ENCODE data around the gene POU5F1.
"Not testable (repeated sequence)": the region's sequence is repeated elsewhere in the genome, so short reads cannot be mapped to it uniquely, and the experiment has no call there.

DNA sequence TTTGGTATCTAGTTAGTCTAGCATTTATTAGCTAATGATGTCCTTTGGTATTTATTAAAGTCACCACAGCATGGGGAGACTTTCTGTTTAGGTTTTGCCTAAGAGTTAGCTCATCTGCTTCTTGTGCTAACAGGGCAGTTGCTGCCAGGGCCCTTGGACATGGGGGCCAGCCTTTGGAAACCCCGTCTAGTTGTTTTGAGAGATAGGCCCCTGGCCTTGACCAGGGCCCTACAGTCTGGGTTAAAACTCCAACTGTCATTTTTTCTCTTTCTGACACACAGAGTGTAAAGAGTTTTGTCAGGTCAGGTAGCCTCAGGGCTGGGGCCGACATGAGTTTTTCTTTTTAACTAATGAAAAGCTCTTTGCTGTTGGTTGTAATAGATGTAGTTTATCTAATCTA is 12.8 kb upstream of the POU5F1 start:
- TF ChIP-seq, protein P1, sequence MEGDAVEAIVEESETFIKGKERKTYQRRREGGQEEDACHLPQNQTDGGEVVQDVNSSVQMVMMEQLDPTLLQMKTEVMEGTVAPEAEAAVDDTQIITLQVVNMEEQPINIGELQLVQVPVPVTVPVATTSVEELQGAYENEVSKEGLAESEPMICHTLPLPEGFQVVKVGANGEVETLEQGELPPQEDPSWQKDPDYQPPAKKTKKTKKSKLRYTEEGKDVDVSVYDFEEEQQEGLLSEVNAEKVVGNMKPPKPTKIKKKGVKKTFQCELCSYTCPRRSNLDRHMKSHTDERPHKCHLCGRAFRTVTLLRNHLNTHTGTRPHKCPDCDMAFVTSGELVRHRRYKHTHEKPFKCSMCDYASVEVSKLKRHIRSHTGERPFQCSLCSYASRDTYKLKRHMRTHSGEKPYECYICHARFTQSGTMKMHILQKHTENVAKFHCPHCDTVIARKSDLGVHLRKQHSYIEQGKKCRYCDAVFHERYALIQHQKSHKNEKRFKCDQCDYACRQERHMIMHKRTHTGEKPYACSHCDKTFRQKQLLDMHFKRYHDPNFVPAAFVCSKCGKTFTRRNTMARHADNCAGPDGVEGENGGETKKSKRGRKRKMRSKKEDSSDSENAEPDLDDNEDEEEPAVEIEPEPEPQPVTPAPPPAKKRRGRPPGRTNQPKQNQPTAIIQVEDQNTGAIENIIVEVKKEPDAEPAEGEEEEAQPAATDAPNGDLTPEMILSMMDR (IDR thresholded peaks at IDR 0.05; ENCODE audit: borderline replicate concordance, extremely low read depth, low read length, poor library complexity, severe bottlenecking), result not testable (repeated sequence)
- TF ChIP-seq EZH2 (IDR thresholded peaks at IDR 0.05; ENCODE audit: borderline replicate concordance, low read depth, low read length, severe bottlenecking), result not testable (repeated sequence)

Measured in DND-41 (cell line).